COR-L47 (cell line): ENCODE results near the gene RNF126.
A peak's percentile ranks its signal among the peaks of the same experiment; 100 is the strongest.
"Not testable (repeated sequence)": the region's sequence is repeated elsewhere in the genome, so short reads cannot be mapped to it uniquely, and the experiment has no call there.

Experiments used
- DNase-seq: peaks from one replicate; lab custom pipeline; 2025; lab: John Stamatoyannopoulos, UW

Gene RNF126

GRCh38 chr19:685454-685931 is 22.5 kb upstream of the RNF126 start:
- DNase-seq, result no peak

DNA sequence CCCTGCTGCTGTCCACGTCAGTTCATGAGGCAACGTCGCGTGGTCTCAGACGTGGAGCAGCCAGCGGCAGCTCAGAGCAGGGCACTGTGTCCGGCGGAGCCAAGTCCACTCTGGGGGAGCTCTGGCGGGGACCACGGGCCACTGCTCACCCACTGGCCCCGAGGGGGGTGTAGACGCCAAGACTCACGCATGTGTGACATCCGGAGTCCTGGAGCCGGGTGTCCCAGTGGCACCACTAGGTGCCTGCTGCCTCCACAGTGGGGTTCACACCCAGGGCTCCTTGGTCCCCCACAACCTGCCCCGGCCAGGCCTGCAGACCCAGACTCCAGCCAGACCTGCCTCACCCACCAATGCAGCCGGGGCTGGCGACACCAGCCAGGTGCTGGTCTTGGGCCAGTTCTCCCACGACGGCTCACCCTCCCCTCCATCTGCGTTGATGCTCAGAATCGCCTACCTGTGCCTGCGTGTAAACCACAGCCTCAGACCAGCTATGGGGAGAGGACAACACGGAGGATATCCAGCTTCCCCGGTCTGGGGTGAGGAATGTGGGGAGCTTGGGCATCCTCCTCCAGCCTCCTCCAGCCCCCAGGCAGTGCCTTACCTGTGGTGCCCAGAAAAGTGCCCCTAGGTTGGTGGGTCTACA is 19.8 kb upstream of the RNF126 start:
- no peak for DNase-seq

GRCh38 chr19:681029-682019 is 18.3 kb upstream of the RNF126 start:
- DNase-seq, result no peak

- DNase-seq, result peak; percentile 96
Measured at GRCh38 chr19:680287-681028, 17.4 kb upstream of the RNF126 start.

DNA sequence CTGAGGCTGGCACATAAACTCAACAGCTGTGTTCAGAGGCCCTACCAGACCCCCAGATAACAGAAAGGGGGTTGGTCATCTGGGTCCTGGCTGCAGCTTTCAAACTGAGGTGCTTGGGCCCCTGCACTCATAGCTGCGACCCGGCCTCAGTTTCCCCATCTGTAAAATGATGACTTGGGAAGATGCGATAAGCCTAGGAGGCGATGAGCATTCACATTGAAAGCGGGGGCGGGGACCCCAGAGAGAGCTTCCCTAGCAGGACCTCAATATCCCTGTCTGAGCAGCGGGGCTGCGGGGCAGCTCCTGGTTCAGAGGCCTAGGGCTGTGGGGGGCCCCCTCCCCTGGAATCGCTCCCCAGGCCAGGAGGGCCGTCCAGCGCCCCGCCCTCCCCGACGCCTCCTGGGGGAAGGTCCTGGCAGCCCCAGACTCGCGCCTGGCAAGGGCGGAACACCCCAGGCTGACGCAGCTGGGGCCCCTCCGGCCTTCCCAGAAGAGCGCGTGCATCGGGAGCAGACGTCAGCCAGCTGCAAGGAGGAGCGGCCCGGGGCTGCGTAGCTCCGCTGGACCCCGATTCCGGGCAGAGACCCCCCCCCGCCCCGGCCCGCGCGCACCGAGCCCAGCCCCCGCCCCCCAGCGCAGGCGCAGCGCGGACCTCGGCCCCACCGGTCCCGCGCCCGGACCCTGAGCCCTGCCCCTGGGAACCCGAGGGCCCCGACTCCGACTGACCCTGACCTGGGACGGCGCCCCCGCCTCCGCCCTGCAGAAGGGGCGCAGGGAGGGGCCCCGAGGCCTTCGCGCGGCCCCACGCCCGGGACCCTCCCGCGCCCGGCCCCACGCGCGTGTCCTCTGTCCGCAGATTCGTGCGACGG is 16.6 kb upstream of the RNF126 start:
- DNase-seq, result no peak

DNA sequence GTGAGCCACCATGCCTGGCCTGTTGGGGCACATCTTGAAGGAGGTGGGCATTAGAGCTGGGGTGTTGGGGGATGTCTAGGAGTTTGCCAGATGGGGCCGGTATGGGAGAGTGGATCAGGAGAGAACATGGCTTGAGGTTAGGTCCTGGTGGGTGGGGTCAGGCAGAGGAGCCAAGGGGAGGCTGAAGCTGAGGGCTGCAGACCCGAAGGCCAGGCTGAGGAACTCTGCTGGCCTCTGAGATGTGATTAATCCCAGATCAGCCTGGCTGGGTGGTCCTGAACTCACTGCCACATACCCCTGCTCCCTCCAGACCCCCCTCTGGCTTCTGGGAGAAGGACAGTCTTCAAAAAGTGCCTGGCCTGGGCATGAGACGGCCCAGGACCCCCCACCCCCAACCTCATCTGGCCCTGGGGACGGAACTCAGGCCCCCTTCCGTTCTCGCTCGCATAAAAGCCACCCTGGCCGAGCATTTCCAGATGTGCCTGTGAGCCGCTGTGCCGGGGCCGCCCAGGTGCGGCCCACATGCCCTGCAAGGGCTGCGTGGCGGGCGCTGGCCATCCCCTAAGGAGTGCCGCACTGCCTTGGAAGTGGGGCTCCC is 15.9 kb upstream of the RNF126 start:
- no peak for DNase-seq

DNA sequence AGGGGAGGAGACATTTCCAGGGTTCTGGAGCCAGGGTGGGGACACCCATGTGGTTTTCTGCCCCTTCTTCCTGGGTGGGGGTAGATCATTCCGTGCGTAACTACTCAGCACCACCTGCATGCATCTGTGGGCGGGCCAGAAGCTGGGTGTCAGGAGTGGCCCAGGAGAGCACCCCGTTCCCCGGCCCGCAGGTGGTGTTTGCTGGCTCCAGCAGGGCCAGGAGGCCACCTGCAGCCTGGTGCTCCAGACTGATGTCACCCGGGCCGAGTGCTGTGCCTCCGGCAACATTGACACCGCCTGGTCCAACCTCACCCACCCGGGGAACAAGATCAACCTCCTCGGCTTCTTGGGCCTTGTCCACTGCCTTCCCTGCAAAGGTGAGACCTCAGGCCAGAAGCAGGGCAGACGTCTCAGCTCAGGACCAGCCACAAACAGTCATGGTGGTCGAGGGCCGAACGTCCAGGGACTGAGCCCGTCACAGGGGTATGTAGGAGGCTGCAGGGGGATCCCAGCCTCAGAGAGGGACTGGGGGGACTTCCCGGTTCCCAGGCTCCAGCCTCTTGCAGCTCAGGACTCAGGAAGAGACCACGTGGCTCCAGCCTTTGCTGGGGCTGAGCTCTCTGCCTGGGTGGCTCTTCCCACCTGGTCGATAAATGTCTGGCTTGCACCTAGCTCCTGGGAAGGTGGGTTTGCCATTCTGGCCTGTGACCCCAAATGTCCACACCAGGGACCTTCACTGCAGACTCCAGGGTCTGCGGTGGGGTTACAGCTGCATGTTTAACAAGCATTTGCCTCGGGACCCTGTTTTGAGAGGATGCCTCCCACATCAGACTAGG is 14.8 kb upstream of the RNF126 start:
- DNase-seq, result no peak

DNA sequence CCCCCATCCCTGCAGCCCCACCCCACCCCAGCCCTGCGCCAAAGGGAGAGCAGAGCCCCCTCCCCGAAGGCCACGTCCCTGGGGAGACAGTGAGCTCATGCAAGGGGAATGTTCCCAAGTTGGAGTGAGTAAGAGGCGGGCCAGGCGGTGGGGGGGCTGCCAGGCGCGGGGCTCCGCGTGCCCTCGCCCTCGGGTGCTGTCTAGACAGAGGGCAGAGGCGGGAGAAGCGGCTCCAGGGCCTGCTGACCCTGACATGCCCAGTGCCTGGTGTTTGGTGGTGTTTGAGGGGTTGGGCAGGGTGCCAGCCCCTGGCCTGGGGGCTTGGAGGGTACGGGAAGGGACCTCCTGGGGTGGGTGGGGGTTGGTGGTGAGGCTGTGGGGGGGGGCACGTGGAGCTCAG is 14.2 kb upstream of the RNF126 start:
- no peak for DNase-seq

DNA sequence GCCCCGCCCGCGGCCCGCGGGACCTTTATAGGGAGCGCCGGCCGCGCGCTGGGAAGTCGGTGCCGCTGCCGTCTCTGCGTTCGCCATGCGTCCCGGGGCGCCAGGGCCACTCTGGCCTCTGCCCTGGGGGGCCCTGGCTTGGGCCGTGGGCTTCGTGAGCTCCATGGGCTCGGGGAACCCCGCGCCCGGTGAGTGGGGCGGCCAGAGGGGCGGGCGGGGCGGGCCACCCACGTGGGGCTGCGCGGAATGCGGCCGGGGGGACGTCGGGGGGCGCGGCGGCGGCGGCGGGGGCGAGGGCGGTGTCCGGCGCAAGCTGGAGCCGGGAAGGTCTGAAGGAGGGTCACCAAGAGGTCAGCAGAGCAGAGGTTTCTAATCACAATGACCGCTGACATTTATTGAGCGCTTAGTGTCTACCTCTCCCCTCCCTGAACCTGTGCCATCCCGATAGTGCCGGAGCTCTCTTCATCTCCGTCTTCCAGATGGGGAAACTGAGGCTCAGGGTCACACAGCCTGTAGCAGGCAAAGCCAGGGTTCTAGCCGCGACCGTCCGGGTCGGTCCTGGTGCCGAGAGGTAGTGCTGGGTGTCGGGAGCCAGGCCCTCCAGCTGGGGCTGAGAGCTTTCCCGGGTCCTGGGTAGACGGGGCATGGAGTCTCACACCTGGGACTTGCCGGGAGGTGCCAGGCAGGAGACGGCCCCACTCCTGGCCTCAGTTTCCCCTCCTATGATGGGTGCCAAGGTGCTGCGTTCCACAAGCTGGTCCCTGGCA is 13.5 kb upstream of the RNF126 start, which contains the start of gene FSTL3:
Gene FSTL3 (plus strand): TSS at position 54 of the 767 bp plus-strand sequence. CDS start 32 bp downstream, at position 86.
- DNase-seq, result no peak

DNA sequence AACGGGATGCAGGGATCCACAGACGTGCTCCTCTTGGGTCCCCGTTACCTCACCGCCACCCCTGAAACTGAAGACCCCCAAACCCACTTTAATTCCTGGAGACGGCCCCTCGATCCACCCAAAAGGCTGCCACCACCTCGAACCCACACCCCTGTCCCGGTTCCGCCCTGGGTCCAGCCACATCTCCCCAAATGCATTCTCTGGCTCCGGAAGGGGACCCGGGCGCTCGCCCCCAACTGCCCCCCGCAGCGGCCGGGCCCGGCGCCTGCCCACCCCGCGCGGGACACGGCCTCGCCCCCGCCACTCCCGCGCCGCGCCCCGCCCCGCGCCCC is 13.0 kb upstream of the RNF126 start:
- DNase-seq, result no peak

- DNase-seq, result no peak
Measured at GRCh38 chr19:674282-675151, 11.5 kb upstream of the RNF126 start.

DNA sequence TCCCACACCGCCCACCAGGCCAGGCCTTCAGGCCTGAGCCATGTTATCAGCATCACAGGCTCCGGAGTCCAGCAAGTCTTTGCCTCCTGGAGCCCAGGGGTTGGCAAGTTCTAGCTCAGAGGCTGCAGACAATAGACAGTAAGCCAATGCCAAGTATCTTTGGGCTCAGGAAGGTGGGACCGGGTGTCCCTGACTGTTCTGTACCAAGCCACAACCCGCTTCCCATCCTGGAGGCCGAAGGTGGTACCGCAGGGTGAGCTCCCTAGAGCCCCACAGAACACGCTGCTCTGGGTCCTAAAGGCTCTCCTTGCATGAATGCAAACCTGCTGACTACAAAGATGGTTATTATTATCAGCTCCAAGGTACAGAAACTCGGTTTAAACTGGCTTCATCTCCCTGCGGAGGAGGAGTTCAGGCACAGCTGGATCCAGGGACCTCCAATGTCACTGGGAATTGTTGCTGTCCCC is 7.6 kb upstream of the RNF126 start:
- DNase-seq, result no peak

GRCh38 chr19:668675-669434 is 5.8 kb upstream of the RNF126 start:
- DNase-seq, result not testable (repeated sequence)

- DNase-seq, result not testable (repeated sequence)
Measured at GRCh38 chr19:666985-667573, 4.1 kb upstream of the RNF126 start.

GRCh38 chr19:664913-665443 is 2.0 kb upstream of the RNF126 start:
- DNase-seq, result peak; percentile 87

GRCh38 chr19:663682-664117 is 686 bp upstream of the RNF126 start:
- no peak for DNase-seq
